HG03521 (cell line): ENCODE measurements around the gene NFKBIE.

Source experiments
- ATAC-seq: cut with Tn5 transposase; IDR thresholded peaks from one replicate; pipeline ENCODE4 v1.9.1; 2021; ENCODE audit warnings: mild to moderate bottlenecking, moderate library complexity; ENCODE audit not compliant: unreplicated experiment

The NFKBIE gene

GRCh38 chr6:44211284-44211683 is 54.1 kb downstream of the NFKBIE start:
- no peak for ATAC-seq
